ENCODE measurements around the gene N4BP2L1. TPM values are rescaled to one million over a fixed set of nuclear protein-coding genes. Genes with fewer than 3 reads are reported as not detected.

Gene N4BP2L1
- total RNA-seq, 1 donor from 2014 or later: 2.0 TPM

DNA sequence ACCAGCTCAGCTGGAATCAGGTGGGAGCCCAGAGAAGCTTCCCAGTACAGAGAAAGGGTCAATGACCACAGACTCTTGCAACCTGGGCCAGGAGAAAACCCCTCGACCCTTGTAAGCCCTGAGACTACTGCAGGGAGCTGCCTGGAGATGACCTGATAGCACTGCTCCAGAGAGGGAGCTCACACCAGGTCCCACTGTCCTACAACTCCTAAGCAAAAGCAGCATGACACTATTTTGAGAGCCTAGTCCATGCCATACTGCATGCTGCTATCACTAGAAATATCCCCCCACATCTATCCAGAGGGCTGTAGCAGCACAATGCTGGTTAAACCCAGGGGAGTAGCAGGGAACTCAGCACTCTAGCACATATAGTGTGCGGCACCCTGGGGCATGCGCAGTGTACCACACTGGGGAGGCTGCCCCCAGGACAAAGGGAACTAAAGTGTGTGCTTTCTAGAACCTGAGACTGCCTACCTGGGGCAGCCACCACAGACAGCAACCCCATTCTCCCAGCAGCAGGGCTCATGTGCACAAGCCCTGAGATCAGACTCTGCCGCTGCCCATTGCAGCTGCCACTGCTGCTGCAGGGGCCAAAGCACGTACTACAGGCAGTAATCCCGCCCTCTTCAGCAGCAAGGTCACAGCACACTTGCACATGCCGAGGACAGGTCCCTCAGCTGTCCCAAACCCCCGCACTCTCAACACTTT, 27.1 kb upstream of the N4BP2L1 start:
- Mint-ChIP-seq H3K9me3 (peaks cover 27% of the 10 kb centered on the region), H3K4me1 (no peaks in the 10 kb centered on the region), H3K27ac (ENCODE audit: unreplicated experiment) (no peak overlapping the region), H3K36me3 (ENCODE audit: low read depth) (peaks cover 43% of the 10 kb centered on the region), H3K27me3 (ENCODE audit: low read depth) (no peaks in the 10 kb centered on the region), H3K4me3 (no peak overlapping the region)
- DNase-seq (ENCODE audit: low read depth, low spot score): no peak
- TF ChIP-seq, protein P1, sequence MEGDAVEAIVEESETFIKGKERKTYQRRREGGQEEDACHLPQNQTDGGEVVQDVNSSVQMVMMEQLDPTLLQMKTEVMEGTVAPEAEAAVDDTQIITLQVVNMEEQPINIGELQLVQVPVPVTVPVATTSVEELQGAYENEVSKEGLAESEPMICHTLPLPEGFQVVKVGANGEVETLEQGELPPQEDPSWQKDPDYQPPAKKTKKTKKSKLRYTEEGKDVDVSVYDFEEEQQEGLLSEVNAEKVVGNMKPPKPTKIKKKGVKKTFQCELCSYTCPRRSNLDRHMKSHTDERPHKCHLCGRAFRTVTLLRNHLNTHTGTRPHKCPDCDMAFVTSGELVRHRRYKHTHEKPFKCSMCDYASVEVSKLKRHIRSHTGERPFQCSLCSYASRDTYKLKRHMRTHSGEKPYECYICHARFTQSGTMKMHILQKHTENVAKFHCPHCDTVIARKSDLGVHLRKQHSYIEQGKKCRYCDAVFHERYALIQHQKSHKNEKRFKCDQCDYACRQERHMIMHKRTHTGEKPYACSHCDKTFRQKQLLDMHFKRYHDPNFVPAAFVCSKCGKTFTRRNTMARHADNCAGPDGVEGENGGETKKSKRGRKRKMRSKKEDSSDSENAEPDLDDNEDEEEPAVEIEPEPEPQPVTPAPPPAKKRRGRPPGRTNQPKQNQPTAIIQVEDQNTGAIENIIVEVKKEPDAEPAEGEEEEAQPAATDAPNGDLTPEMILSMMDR (conservative IDR thresholded peaks at IDR 0.05): no peak

DNA sequence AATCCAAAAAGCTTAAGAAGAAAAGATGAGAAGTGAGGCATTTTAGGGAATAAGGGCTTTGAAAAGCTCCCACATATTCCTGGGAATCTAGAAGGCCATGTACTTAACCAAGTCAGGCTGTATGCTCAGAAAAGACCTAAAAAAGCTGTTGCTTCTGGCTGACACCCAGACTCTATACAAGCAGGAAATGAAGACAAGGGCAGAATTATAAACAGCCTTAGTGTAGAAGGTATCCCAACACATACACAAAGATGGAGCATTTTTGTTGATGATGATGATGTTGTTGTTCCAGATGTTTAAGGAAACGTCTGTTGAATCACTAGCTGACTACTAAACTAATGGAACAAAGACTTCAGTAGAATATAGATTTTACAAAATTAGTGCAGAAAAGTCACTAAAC, 26.1 kb upstream of the N4BP2L1 start:
- Mint-ChIP-seq H3K9me3 (peaks cover 21% of the 10 kb centered on the region), H3K36me3 (ENCODE audit: low read depth) (peaks cover 33% of the 10 kb centered on the region), H3K4me1 (no peaks in the 10 kb centered on the region), H3K27me3 (ENCODE audit: low read depth) (no peaks in the 10 kb centered on the region), H3K27ac (ENCODE audit: unreplicated experiment) (no peak overlapping the region), H3K4me3 (no peak overlapping the region)
- TF ChIP-seq, protein P1 (conservative IDR thresholded peaks at IDR 0.05): no peak
- no peak for DNase-seq (ENCODE audit: low read depth, low spot score)

DNA sequence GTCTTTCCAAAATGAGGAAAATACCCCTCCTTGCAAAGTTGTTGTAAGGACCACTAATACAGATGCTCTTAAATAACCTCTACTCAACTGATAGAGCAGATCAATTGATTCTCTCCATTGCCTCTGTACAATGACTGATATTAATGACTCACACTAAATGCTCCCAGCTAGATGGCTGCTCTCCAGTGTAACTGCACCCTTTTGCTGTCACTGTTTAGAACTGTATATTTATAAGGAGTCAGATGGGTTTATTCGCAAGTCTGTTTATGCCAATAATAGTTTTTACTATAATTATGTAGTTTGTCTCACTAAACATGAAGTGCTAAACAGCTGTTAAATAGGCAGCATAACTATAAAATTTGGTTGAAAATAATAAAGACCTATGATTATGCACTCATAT, 21.0 kb upstream of the N4BP2L1 start:
- Mint-ChIP-seq H3K27me3 (ENCODE audit: low read depth) (no peaks in the 10 kb centered on the region), H3K36me3 (ENCODE audit: low read depth) (peaks cover 2% of the 10 kb centered on the region), H3K27ac (ENCODE audit: unreplicated experiment) (no peak overlapping the region), H3K4me1 (no peaks in the 10 kb centered on the region), H3K9me3 (no peaks in the 10 kb centered on the region), H3K4me3 (no peak overlapping the region)
- DNase-seq (ENCODE audit: low read depth, low spot score): no peak
- TF ChIP-seq, protein P1 (conservative IDR thresholded peaks at IDR 0.05): no peak

DNA sequence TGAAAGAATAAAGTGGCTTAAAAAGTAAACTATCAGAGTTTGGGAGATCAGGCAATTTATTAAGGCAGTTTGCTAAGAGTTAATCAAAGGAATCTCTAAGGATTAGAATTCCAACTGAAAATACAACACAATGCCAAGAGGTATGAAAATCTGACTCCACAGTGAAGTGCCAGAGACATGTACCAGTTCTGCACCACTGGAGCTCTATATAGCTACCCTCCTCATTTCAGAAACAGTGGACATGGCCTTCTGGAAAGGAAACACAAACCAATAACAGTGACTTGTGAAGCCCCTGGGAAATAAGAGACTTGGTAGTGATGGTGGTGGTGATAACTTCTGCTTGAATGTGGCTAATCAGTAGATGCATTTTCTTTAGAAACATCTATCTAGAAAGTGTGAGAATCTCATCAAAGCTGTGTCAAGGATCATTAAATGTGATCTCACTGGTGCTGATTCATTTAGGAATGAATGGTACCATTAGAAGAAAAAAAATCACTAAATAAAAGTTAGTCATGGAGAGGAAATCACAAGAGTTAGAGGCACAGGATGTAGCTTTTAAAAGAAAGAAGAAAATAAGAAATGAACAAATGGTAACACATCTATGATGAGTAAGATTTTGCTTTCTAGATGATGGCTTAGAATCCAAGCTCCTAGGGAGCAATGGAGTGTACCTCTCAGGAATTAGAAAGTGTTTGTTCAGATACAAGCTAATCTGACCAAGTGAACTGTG, 20.1 kb upstream of the N4BP2L1 start:
- H3K4me3 Mint-ChIP-seq: no peak overlapping the region
- no peaks in the 10 kb centered on the region for H3K4me1 Mint-ChIP-seq
- no peaks in the 10 kb centered on the region for H3K9me3 Mint-ChIP-seq
- no peak for DNase-seq (ENCODE audit: low read depth, low spot score)
- H3K36me3 Mint-ChIP-seq (ENCODE audit: low read depth): peaks cover under 1% of the 10 kb centered on the region
- no peaks in the 10 kb centered on the region for H3K27me3 Mint-ChIP-seq (ENCODE audit: low read depth)
- TF ChIP-seq, protein P1 (conservative IDR thresholded peaks at IDR 0.05): no peak
- H3K27ac Mint-ChIP-seq (ENCODE audit: unreplicated experiment): no peak overlapping the region

DNA sequence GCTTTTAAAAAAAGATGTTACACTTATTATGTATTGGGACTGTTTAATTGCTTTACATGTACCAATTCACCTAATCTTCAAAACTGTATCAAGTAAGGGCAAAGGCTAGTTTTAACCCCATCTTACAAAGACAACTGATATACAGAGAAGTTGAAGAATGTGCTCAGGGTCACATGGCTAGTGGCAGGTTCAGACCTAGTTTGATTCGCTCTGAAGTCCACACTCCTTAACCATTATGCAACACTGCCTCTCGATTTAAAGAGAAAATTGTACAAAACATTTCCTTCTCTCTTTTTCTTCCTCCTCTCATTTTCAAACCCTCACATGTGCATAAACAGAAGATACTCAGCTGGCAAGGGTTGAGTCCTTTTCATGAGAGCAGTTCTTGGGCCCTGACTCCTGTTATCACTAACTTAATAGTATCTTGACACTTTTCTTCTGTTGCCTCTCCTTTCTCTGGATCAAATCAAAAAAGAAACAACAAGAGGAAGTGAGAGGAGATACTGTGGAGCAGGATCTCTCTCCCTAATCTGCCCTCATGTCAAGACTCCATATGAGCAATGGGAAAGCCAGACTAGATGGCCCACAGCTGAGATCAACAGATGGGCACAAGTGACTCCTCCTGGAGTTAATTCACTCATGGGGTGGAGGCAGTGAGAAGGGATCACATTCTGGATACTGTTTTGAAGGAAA, 19.0 kb upstream of the N4BP2L1 start:
- H3K27me3 Mint-ChIP-seq (ENCODE audit: low read depth): no peaks in the 10 kb centered on the region
- DNase-seq (ENCODE audit: low read depth, low spot score): no peak
- H3K4me3 Mint-ChIP-seq: no peak overlapping the region
- H3K27ac Mint-ChIP-seq (ENCODE audit: unreplicated experiment): no peak overlapping the region
- peaks cover 4% of the 10 kb centered on the region for H3K36me3 Mint-ChIP-seq (ENCODE audit: low read depth)
- H3K9me3 Mint-ChIP-seq: no peaks in the 10 kb centered on the region
- TF ChIP-seq, protein P1 (conservative IDR thresholded peaks at IDR 0.05): no peak
- no peaks in the 10 kb centered on the region for H3K4me1 Mint-ChIP-seq

Measured in neural crest cell (in vitro differentiated cells).